CD4-positive, alpha-beta T cell (primary cell): Measurements from ENCODE around the gene SIM2. TPM values are rescaled to one million over a fixed set of nuclear protein-coding genes. Genes with fewer than 3 reads are reported as not detected.

Experiments used
- ATAC-seq: fragments of 200-7000 bp; cut with Tn5 transposase; one replicate; pipeline ENCODE4 v1.10.0; 2022; ENCODE audit warnings: mild to moderate bottlenecking; ENCODE audit not compliant: poor library complexity
- CTCF ChIA-PET: fragments of 350-600 bp; sonication (Branson Sonifier 250); formaldehyde crosslinking; loops from one replicate; lab custom pipeline; 2021; ENCODE audit warnings: antibody characterized with exemption, inconsistent platforms; lab: Charles Lee
- POLR2A ChIA-PET: fragments of 350-600 bp; sonication (Branson Sonifier 250); formaldehyde crosslinking; loops from one replicate; lab custom pipeline; 2021; ENCODE audit warnings: antibody characterized with exemption, inconsistent platforms; lab: Charles Lee
- DNase-seq, 14 experiments: peaks; one replicate each; pipeline ENCODE4 v3.0.0-alpha.2; 2013 to 2020; ENCODE audit warnings: mixed read lengths in 2 of 14
- H3K27ac ChIP-seq, 2 donors: one replicate each; pipeline versions ENCODE4 v1.5.1 to v1.7.0; 2013; ENCODE audit warnings: low read length in 2 of 2, low read depth in 1 of 2, mild to moderate bottlenecking in 1 of 2
- H3K27me3 ChIP-seq, 2 experiments: 1 replicate in 1 of 2; 2 replicates in 1 of 2; pipeline versions ENCODE4 v1.6.1 to v1.7.0; 2013; ENCODE audit warnings: low read length in 2 of 2, control low read depth in 1 of 2, mild to moderate bottlenecking in 1 of 2, moderate library complexity in 1 of 2; ENCODE audit not compliant: insufficient read depth in 2 of 2, control insufficient read depth in 1 of 2
- H3K36me3 ChIP-seq: one replicate; pipeline ENCODE4 v1.6.1; 2013; ENCODE audit warnings: low read length, control low read depth; ENCODE audit not compliant: insufficient read depth
- H3K4me1 ChIP-seq: one replicate; pipeline ENCODE4 v1.6.1; 2013; ENCODE audit warnings: low read length, control low read depth; ENCODE audit not compliant: insufficient read depth
- H3K4me3 ChIP-seq: one replicate; pipeline ENCODE4 v1.5.1; 2013; ENCODE audit warnings: mild to moderate bottlenecking, low read length, moderate library complexity
- H3K9me3 ChIP-seq, 2 experiments: 1 replicate in 1 of 2; 2 replicates in 1 of 2; pipeline versions ENCODE4 v1.6.1 to v1.7.0; 2013; ENCODE audit warnings: low read length in 2 of 2, mild to moderate bottlenecking in 2 of 2, control low read depth in 1 of 2, moderate library complexity in 1 of 2; ENCODE audit not compliant: control insufficient read depth in 1 of 2, insufficient read depth in 1 of 2
- H3K27ac Mint-ChIP-seq: one replicate; pipeline ENCODE4 v1.8.0; 2020; ENCODE audit warnings: mixed read lengths
- H3K27me3 Mint-ChIP-seq: one replicate; pipeline ENCODE4 v1.8.0; 2021; ENCODE audit warnings: mixed read lengths
- H3K36me3 Mint-ChIP-seq: one replicate; pipeline ENCODE4 v1.8.0; 2021; ENCODE audit warnings: low read depth, mixed read lengths
- H3K4me1 Mint-ChIP-seq: one replicate; pipeline ENCODE4 v1.8.0; 2021; ENCODE audit warnings: low read depth, mixed read lengths
- H3K4me3 Mint-ChIP-seq: one replicate; pipeline ENCODE4 v1.8.0; 2020; ENCODE audit warnings: mild to moderate bottlenecking, mixed read lengths
- H3K9me3 Mint-ChIP-seq: one replicate; pipeline ENCODE4 v1.8.0; 2020; ENCODE audit warnings: mixed read lengths
- CTCF ChIP-seq: fragments of 200-600 bp; IDR thresholded peaks from one replicate; pipeline ENCODE4 v1.8.0; 2022; ENCODE audit warnings: antibody characterized with exemption, mild to moderate bottlenecking
- intact Hi-C, 2 experiments: fragments of 100-400 bp; cut with DNase I in 1 of 2; cut with micrococcal nuclease in 1 of 2; formaldehyde crosslinking; loops; one replicate each; pipeline versions ENCODE4 v1.15.1 to v1.9.0; 2023 to 2025; cut with DNase I, micrococcal nuclease
- total RNA-seq, 174 experiments: library from RNA in 2 of 174; stranded (reverse) in 2 of 174; gene quantifications; one replicate each; pipeline ENCODE4 v1.2.3 and lab custom pipeline; 2021 to 2026

Gene SIM2
- total RNA-seq, 2 experiments from 2014 or later, result not detected

GRCh38 chr21:36724660-36725059 is 25.7 kb downstream of the SIM2 start:
- Histone ChIP-seq H3K9me3 (peaks cover 0 to 6% of the 10 kb centered on the region in 2 experiments), H3K27me3 (no peaks in the 10 kb centered on the region), H3K4me3 (no peak overlapping the region), H3K36me3 (no peaks in the 10 kb centered on the region), H3K4me1 (no peaks in the 10 kb centered on the region), H3K27ac (no peak overlapping the region)
- no peak for TF ChIP-seq CTCF
- no peak overlapping the region for H3K4me3 Mint-ChIP-seq
- H3K36me3 Mint-ChIP-seq, result no peaks in the 10 kb centered on the region
- ChIA-PET POLR2A (no interaction called here), CTCF (interaction anchor here (0.6 kb wide), 1 partner anchor 465 kb away, joined by 6 read pairs; no protein-coding TSS in a partner anchor)
- DNase-seq (no peak), ATAC-seq (no peak)
- H3K27me3 Mint-ChIP-seq, result peaks cover 39% of the 10 kb centered on the region
- H3K9me3 Mint-ChIP-seq, result no peaks in the 10 kb centered on the region
- intact Hi-C loops, result no loop called here
- H3K4me1 Mint-ChIP-seq, result no peaks in the 10 kb centered on the region
- H3K27ac Mint-ChIP-seq, result no peak overlapping the region

GRCh38 chr21:36725793-36726386 is 27.0 kb downstream of the SIM2 start:
- H3K4me1 Mint-ChIP-seq, result no peaks in the 10 kb centered on the region
- no peak for ATAC-seq

GRCh38 chr21:36727866-36728265 is 29.0 kb downstream of the SIM2 start:
- no peak overlapping the region for H3K27ac ChIP-seq
- ChIA-PET POLR2A (no interaction called here), CTCF (no interaction called here)
- TF ChIP-seq CTCF, result no peak
- H3K27me3 ChIP-seq, result peaks cover 0 to 2% of the 10 kb centered on the region in 2 experiments
- Mint-ChIP-seq H3K4me3 (no peak overlapping the region), H3K27ac (no peak overlapping the region), H3K36me3 (no peaks in the 10 kb centered on the region), H3K9me3 (no peaks in the 10 kb centered on the region), H3K27me3 (peaks cover 36% of the 10 kb centered on the region), H3K4me1 (no peaks in the 10 kb centered on the region)
- ATAC-seq, result no peak
- peak in 1 of 14 experiments; percentile 4 for DNase-seq
- intact Hi-C loops, result no loop called here
- H3K4me3 ChIP-seq, result no peak overlapping the region
- no peaks in the 10 kb centered on the region for H3K36me3 ChIP-seq
- no peaks in the 10 kb centered on the region for H3K4me1 ChIP-seq
- H3K9me3 ChIP-seq, result peaks cover 0 to 6% of the 10 kb centered on the region in 2 experiments

More at GRCh38 chr21:36725793-36726386, 27.0 kb downstream of the SIM2 start:
- Histone ChIP-seq H3K27ac (no peak overlapping the region), H3K4me1 (no peaks in the 10 kb centered on the region), H3K9me3 (peaks cover 0 to 6% of the 10 kb centered on the region in 2 experiments), H3K27me3 (no peaks in the 10 kb centered on the region), H3K4me3 (no peak overlapping the region), H3K36me3 (no peaks in the 10 kb centered on the region)
- TF ChIP-seq CTCF, result no peak
- no peaks in the 10 kb centered on the region for H3K36me3 Mint-ChIP-seq
- no peak overlapping the region for H3K4me3 Mint-ChIP-seq
- no peak overlapping the region for H3K27ac Mint-ChIP-seq
- POLR2A ChIA-PET, result no interaction called here
- peak in 1 of 14 experiments; percentile 30 for DNase-seq
- H3K9me3 Mint-ChIP-seq, result no peaks in the 10 kb centered on the region
- CTCF ChIA-PET, result no interaction called here
- intact Hi-C loops, result no loop called here
- H3K27me3 Mint-ChIP-seq, result peaks cover 36% of the 10 kb centered on the region
